ENCODE results near the gene B4GALT6. TPM values are rescaled to one million over a fixed set of nuclear protein-coding genes. Genes with fewer than 3 reads are reported as not detected.
A peak's percentile ranks its signal among the peaks of the same experiment; 100 is the strongest.

Gene B4GALT6
- total RNA-seq, 1 experiment from 2014 or later: 22.4 TPM

DNA sequence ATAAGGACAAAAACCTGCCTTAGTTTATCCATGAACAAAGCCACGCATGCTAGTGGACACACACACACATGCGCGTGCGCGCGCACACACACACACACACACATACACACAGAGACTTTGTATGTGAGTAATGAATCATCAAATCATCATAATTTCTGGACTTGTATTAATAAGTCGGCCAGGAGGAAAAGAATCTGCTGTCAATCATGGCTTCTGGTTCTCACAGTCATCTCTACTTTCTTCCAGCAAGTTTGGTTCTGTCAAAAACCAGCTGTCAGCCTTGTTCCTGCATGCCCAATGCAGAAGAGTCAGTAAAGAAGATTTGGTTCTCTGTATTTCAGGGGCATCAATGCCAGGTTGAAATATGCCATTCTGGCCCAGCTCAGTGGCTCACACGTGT is 93.8 kb downstream of the B4GALT6 start:
- BruUV-seq (replicated peaks): no TSS peak
- Mint-ChIP-seq H3K27ac (ENCODE audit: unreplicated experiment) (peak overlapping the region; percentile 48), H3K4me3 (ENCODE audit: unreplicated experiment) (no peak overlapping the region)

DNA sequence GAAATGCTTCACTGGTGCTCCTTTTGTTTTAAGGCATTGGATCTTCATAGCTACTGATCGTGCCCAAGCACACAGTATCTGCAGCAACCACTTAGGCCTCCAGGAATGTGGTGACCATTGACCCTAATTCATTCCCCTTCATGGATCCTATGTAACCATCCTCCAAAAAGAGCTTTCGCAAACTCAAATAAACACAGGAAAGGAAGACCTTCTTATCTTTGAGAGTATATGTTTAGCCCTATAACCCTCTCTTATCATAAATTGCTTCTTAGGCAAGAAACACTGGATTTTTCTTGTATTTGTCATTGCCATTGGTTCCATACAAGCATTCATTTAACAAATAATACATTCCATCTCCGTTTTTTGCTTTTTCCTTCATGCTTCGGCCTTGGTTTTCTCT is 96.9 kb downstream of the B4GALT6 start:
- peaks cover 27% of the 10 kb centered on the region for H3K4me1 Mint-ChIP-seq (ENCODE audit: low read depth, unreplicated experiment)
- peaks cover 51% of the 10 kb centered on the region for H3K4me1 ChIP-seq
- no peaks in the 10 kb centered on the region for H3K27me3 ChIP-seq (replicated peaks; ENCODE audit: control insufficient read depth, insufficient read depth, low read length)
- TF ChIP-seq, protein P1, sequence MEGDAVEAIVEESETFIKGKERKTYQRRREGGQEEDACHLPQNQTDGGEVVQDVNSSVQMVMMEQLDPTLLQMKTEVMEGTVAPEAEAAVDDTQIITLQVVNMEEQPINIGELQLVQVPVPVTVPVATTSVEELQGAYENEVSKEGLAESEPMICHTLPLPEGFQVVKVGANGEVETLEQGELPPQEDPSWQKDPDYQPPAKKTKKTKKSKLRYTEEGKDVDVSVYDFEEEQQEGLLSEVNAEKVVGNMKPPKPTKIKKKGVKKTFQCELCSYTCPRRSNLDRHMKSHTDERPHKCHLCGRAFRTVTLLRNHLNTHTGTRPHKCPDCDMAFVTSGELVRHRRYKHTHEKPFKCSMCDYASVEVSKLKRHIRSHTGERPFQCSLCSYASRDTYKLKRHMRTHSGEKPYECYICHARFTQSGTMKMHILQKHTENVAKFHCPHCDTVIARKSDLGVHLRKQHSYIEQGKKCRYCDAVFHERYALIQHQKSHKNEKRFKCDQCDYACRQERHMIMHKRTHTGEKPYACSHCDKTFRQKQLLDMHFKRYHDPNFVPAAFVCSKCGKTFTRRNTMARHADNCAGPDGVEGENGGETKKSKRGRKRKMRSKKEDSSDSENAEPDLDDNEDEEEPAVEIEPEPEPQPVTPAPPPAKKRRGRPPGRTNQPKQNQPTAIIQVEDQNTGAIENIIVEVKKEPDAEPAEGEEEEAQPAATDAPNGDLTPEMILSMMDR (IDR thresholded peaks at IDR 0.05; ENCODE audit: insufficient read depth in 1 of 2, low read depth in 1 of 2, low read length in 1 of 2, severe bottlenecking in 1 of 2, unreplicated experiment in 1 of 2): no peak
- CTCF ChIA-PET: interaction anchor here (0.7 to 0.9 kb wide), 2 partner anchors 22 to 30 kb away, joined by 3 read pairs; no protein-coding TSS in a partner anchor
- POLR2A ChIA-PET: interaction anchor here (1.1 kb wide), 1 partner anchor 75 kb away, joined by 3 read pairs; no protein-coding TSS in a partner anchor
- BruUV-seq (replicated peaks): no TSS peak
- no peaks in the 10 kb centered on the region; the same call in 1 of the 2 replicates for H3K36me3 ChIP-seq (ENCODE audit: control insufficient read depth, insufficient read depth, low read length)
- no peaks in the 10 kb centered on the region for H3K9me3 ChIP-seq
- H3K36me3 Mint-ChIP-seq (ENCODE audit: insufficient read depth, unreplicated experiment): peaks cover 21% of the 10 kb centered on the region
- peak overlapping the region; percentile 79 for H3K27ac Mint-ChIP-seq (ENCODE audit: unreplicated experiment)
- H3K9me3 Mint-ChIP-seq (ENCODE audit: unreplicated experiment): peaks cover 16% of the 10 kb centered on the region
- no peaks in the 10 kb centered on the region for H3K27me3 Mint-ChIP-seq (ENCODE audit: insufficient read depth, unreplicated experiment)
- intact Hi-C loops (cut with micrococcal nuclease; ENCODE audit: unreplicated experiment): loop anchor here (1.0 to 5.0 kb wide), 5 partner anchors 24 to 505 kb away; partner anchors contain the start of gene RNF138
- H3K4me3 ChIP-seq (ENCODE audit: low read depth, low read length): no peak overlapping the region
- H3K4me3 Mint-ChIP-seq (ENCODE audit: unreplicated experiment): peak overlapping the region; percentile 49
- peak; percentile 66 to 73 for DNase-seq

More for the DNA sequence above, 93.8 kb downstream of the B4GALT6 start:
- POLR2A ChIA-PET: no interaction called here
- no peak overlapping the region for H3K4me3 ChIP-seq (ENCODE audit: low read depth, low read length)
- no peaks in the 10 kb centered on the region for H3K36me3 ChIP-seq (ENCODE audit: control insufficient read depth, insufficient read depth, low read length)
- H3K27me3 ChIP-seq (replicated peaks; ENCODE audit: control insufficient read depth, insufficient read depth, low read length): no peaks in the 10 kb centered on the region
- H3K4me1 ChIP-seq: peaks cover 42% of the 10 kb centered on the region
- H3K9me3 ChIP-seq: no peaks in the 10 kb centered on the region
- DNase-seq: no peak
- H3K36me3 Mint-ChIP-seq (ENCODE audit: insufficient read depth, unreplicated experiment): peaks cover 21% of the 10 kb centered on the region
- peaks cover 9% of the 10 kb centered on the region for H3K4me1 Mint-ChIP-seq (ENCODE audit: low read depth, unreplicated experiment)
- TF ChIP-seq, protein P1 (IDR thresholded peaks at IDR 0.05; ENCODE audit: insufficient read depth in 1 of 2, low read depth in 1 of 2, low read length in 1 of 2, severe bottlenecking in 1 of 2, unreplicated experiment in 1 of 2): no peak
- intact Hi-C loops (cut with micrococcal nuclease; ENCODE audit: unreplicated experiment): no loop called here
- CTCF ChIA-PET: interaction anchor here (0.7 kb wide), 1 partner anchor 28 kb away, joined by 4 read pairs; no protein-coding TSS in a partner anchor
- H3K9me3 Mint-ChIP-seq (ENCODE audit: unreplicated experiment): no peaks in the 10 kb centered on the region
- H3K27me3 Mint-ChIP-seq (ENCODE audit: insufficient read depth, unreplicated experiment): no peaks in the 10 kb centered on the region

DNA sequence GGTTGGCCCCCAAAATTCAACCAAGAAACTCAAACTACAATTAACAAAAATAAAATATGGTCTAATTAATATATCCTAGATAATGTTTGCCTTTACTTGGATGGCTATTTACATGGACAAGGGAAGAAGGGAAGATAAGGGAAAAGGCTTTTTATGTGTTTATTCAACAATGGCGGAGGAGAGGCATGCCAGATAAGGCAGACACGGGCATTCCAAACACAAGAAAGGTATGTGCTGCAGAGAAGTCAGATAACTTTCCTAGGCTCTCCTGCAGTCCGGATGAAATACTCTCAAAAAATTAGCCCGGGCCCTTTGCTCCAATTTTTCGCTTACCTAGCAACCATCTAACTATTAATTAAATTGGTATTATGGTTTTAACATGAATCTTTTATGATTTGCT is 97.8 kb downstream of the B4GALT6 start:
- TF ChIP-seq, protein P1 (IDR thresholded peaks at IDR 0.05; ENCODE audit: insufficient read depth in 1 of 2, low read depth in 1 of 2, low read length in 1 of 2, severe bottlenecking in 1 of 2, unreplicated experiment in 1 of 2): no peak
- ChIA-PET POLR2A (no interaction called here), CTCF (no interaction called here)
- H3K9me3 ChIP-seq: no peaks in the 10 kb centered on the region
- Mint-ChIP-seq H3K4me3 (ENCODE audit: unreplicated experiment) (no peak overlapping the region), H3K27me3 (ENCODE audit: insufficient read depth, unreplicated experiment) (no peaks in the 10 kb centered on the region), H3K36me3 (ENCODE audit: insufficient read depth, unreplicated experiment) (peaks cover 21% of the 10 kb centered on the region), H3K4me1 (ENCODE audit: low read depth, unreplicated experiment) (peaks cover 27% of the 10 kb centered on the region), H3K27ac (ENCODE audit: unreplicated experiment) (peak overlapping the region; percentile 79), H3K9me3 (ENCODE audit: unreplicated experiment) (peaks cover 16% of the 10 kb centered on the region)
- peak; percentile 53 to 63 for DNase-seq
- no peak overlapping the region for H3K4me3 ChIP-seq (ENCODE audit: low read depth, low read length)
- peaks cover 56% of the 10 kb centered on the region for H3K4me1 ChIP-seq
- intact Hi-C loops (cut with micrococcal nuclease; ENCODE audit: unreplicated experiment): loop anchor here (1.0 to 5.0 kb wide), 6 partner anchors 25 to 506 kb away; partner anchors contain the start of gene RNF138
- no peaks in the 10 kb centered on the region; the same call in 1 of the 2 replicates for H3K36me3 ChIP-seq (ENCODE audit: control insufficient read depth, insufficient read depth, low read length)
- BruUV-seq (replicated peaks): no TSS peak
- H3K27me3 ChIP-seq (replicated peaks; ENCODE audit: control insufficient read depth, insufficient read depth, low read length): no peaks in the 10 kb centered on the region

Measured in Caco-2 (cell line).